Measurements from ENCODE around the gene B3GAT3. TPM values are rescaled to one million over a fixed set of nuclear protein-coding genes. Genes with fewer than 3 reads are reported as not detected.
A peak's percentile ranks its signal among the peaks of the same experiment; 100 is the strongest.
"Not testable (repeated sequence)": the region's sequence is repeated elsewhere in the genome, so short reads cannot be mapped to it uniquely, and the experiment has no call there.

Gene B3GAT3
- total RNA-seq, 1 experiment from 2014 or later = 32.9 TPM

- Histone ChIP-seq H3K9me3 (no peaks in the 10 kb centered on the region), H3K4me3 (peak overlapping the region; percentile 82), H3K27me3 (no peaks in the 10 kb centered on the region), H3K36me3 (peaks cover 72% of the 10 kb centered on the region)
- DNase-seq = no peak
Observed at GRCh38 chr11:62574363-62575071, 47.3 kb downstream of the B3GAT3 start.

GRCh38 chr11:62573592-62574362, 48.0 kb downstream of the B3GAT3 start, which contains the start of gene EEF1G:
Gene EEF1G, minus strand, starts transcription at chr11:62573891. Its CDS starts 49 bp downstream, at chr11:62573842.
- DNase-seq = peak; percentile 99
- Histone ChIP-seq H3K9me3 (no peaks in the 10 kb centered on the region), H3K27me3 (no peaks in the 10 kb centered on the region), H3K36me3 (peaks cover 78% of the 10 kb centered on the region), H3K4me3 (peak within 1 kb of the TSS; percentile 82)

GRCh38 chr11:62573006-62573591, 48.7 kb downstream of the B3GAT3 start:
- peaks cover 82% of the 10 kb centered on the region for H3K36me3 ChIP-seq
- H3K4me3 ChIP-seq = peak overlapping the region; percentile 82
- no peaks in the 10 kb centered on the region for H3K27me3 ChIP-seq
- H3K9me3 ChIP-seq = no peaks in the 10 kb centered on the region
- DNase-seq = no peak

- Histone ChIP-seq H3K36me3 (peaks cover 89% of the 10 kb centered on the region), H3K9me3 (no peaks in the 10 kb centered on the region), H3K27me3 (no peaks in the 10 kb centered on the region), H3K4me3 (peak overlapping the region; percentile 82)
- DNase-seq = no peak
Observed at GRCh38 chr11:62572431-62572830, 49.4 kb downstream of the B3GAT3 start.

- peaks cover 94% of the 10 kb centered on the region for H3K36me3 ChIP-seq
- not testable (repeated sequence) for H3K9me3 ChIP-seq, H3K27me3 ChIP-seq, DNase-seq
- peak overlapping the region; percentile 82 for H3K4me3 ChIP-seq
Observed at GRCh38 chr11:62571493-62571892, 50.3 kb downstream of the B3GAT3 start.

DNA sequence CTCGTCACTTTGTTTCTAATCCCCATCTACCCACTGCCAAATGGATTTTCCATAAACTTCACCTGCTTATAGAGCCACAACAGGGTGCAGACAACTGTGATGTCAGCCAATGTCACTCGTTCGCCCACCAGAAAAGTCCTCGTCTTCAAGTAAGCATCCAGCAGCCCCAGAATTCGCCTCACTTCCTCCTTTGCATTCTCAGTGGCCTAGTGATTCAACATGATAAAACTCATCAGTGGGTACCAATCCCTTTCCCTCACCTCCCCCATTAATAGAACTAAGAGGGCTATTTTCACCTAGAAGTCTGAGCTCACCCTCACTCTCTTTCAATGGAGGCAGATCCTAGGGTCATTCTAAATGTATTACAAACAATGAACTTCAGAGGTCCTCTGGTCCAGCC, 50.9 kb downstream of the B3GAT3 start:
- H3K9me3 ChIP-seq, H3K27me3 ChIP-seq, DNase-seq: not testable (repeated sequence)
- H3K4me3 ChIP-seq = peak overlapping the region; percentile 82; the same call in 1 of the 2 replicates
- H3K36me3 ChIP-seq = peaks cover 94% of the 10 kb centered on the region

- Histone ChIP-seq H3K9me3 (no peaks in the 10 kb centered on the region), H3K36me3 (peaks cover 93% of the 10 kb centered on the region)
- no peak for DNase-seq
Observed at GRCh38 chr11:62569611-62570010, 52.2 kb downstream of the B3GAT3 start.

GRCh38 chr11:62567018-62567633, 54.7 kb downstream of the B3GAT3 start:
- Histone ChIP-seq H3K9me3 (no peaks in the 10 kb centered on the region), H3K4me3 (no peak overlapping the region), H3K36me3 (peaks cover 95% of the 10 kb centered on the region), H3K27me3 (no peaks in the 10 kb centered on the region)
- no peak for DNase-seq

More at GRCh38 chr11:62569611-62570010, 52.2 kb downstream of the B3GAT3 start:
- Histone ChIP-seq H3K27me3 (no peaks in the 10 kb centered on the region), H3K4me3 (no peak overlapping the region)

DNA sequence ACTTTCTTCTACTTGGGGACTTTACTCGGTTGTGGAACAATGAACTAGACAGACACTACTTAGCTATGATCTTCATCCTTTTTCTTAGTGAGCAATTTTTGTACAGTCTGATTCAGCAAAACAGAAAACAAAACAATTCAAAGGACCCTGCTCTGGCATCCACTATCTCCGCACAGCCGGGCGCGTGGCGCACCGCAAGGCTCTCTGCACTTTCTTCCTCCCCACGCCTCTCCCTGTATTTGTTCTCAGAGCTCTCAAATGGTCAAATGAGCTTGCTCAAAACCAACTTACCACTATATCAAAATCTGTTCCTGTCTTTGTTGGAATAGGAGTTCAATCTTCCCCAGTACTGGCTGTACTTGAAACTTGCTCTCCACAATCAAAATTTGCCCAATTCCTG, 55.5 kb downstream of the B3GAT3 start:
- Histone ChIP-seq H3K4me3 (no peak overlapping the region), H3K36me3 (peaks cover 90% of the 10 kb centered on the region), H3K9me3 (no peaks in the 10 kb centered on the region), H3K27me3 (no peaks in the 10 kb centered on the region)
- no peak for DNase-seq

Other genes starting within 250 kb of the B3GAT3 start
- gene SCGB1A1, start 203.0 kb downstream of the B3GAT3 start, total RNA-seq (2014; rRNA removed; shearing (Covaris generic); ENCODE audit: low replicate concordance) = not detected in 2 replicates
- gene AHNAK, start 75.2 kb downstream of the B3GAT3 start, total RNA-seq (2014; rRNA removed; shearing (Covaris generic); ENCODE audit: low replicate concordance) = 110 and 122 TPM in 2 replicates
- gene EEF1G, start 48.1 kb downstream of the B3GAT3 start, total RNA-seq (2014; rRNA removed; shearing (Covaris generic); ENCODE audit: low replicate concordance) = 2,571 and 3,577 TPM in 2 replicates
- 11.1 and 20.3 TPM in 2 replicates for gene TUT1, start 30.5 kb downstream of the B3GAT3 start, total RNA-seq (2014; rRNA removed; shearing (Covaris generic); ENCODE audit: low replicate concordance)
- gene MTA2, start 20.1 kb downstream of the B3GAT3 start, total RNA-seq (2014; rRNA removed; shearing (Covaris generic); ENCODE audit: low replicate concordance) = 84.9 and 117 TPM in 2 replicates
- gene EML3, start 9.2 kb downstream of the B3GAT3 start, total RNA-seq (2014; rRNA removed; shearing (Covaris generic); ENCODE audit: low replicate concordance) = 18.1 and 20.9 TPM in 2 replicates
- gene ROM1, start 8.7 kb downstream of the B3GAT3 start, total RNA-seq (2014; rRNA removed; shearing (Covaris generic); ENCODE audit: low replicate concordance) = 2.5 and 8.5 TPM in 2 replicates
- 496 and 667 TPM in 2 replicates for gene GANAB, start 24.6 kb upstream of the B3GAT3 start, total RNA-seq (2014; rRNA removed; shearing (Covaris generic); ENCODE audit: low replicate concordance)
- gene INTS5, start 31.3 kb upstream of the B3GAT3 start, total RNA-seq (2014; rRNA removed; shearing (Covaris generic); ENCODE audit: low replicate concordance) = 8.0 and 22.8 TPM in 2 replicates
- gene C11orf98, start 43.2 kb upstream of the B3GAT3 start, total RNA-seq (2014; rRNA removed; shearing (Covaris generic); ENCODE audit: low replicate concordance) = 64.8 and 73.5 TPM in 2 replicates
- 10.9 and 14.9 TPM in 2 replicates for gene CSKMT, start 43.3 kb upstream of the B3GAT3 start, total RNA-seq (2014; rRNA removed; shearing (Covaris generic); ENCODE audit: low replicate concordance)
- gene UQCC3, start 49.7 kb upstream of the B3GAT3 start, total RNA-seq (2014; rRNA removed; shearing (Covaris generic); ENCODE audit: low replicate concordance) = 16.4 and 22.2 TPM in 2 replicates
- 4.7 and 9.8 TPM in 2 replicates for gene LBHD1, start 50.3 kb upstream of the B3GAT3 start, total RNA-seq (2014; rRNA removed; shearing (Covaris generic); ENCODE audit: low replicate concordance)
- 85.5 and 147 TPM in 2 replicates for gene UBXN1, start 57.1 kb upstream of the B3GAT3 start, total RNA-seq (2014; rRNA removed; shearing (Covaris generic); ENCODE audit: low replicate concordance)
- gene LRRN4CL, start 67.5 kb upstream of the B3GAT3 start, total RNA-seq (2014; rRNA removed; shearing (Covaris generic); ENCODE audit: low replicate concordance) = 1.4 and 2.3 TPM in 2 replicates
- gene BSCL2, start 85.4 kb upstream of the B3GAT3 start, total RNA-seq (2014; rRNA removed; shearing (Covaris generic); ENCODE audit: low replicate concordance) = 57.4 and 185 TPM in 2 replicates
- not detected in 2 replicates for gene GNG3, start 85.7 kb upstream of the B3GAT3 start, total RNA-seq (2014; rRNA removed; shearing (Covaris generic); ENCODE audit: low replicate concordance)
- 2.1 and 4.5 TPM in 2 replicates for gene HNRNPUL2, start 105.5 kb upstream of the B3GAT3 start, total RNA-seq (2014; rRNA removed; shearing (Covaris generic); ENCODE audit: low replicate concordance)
- 31.8 and 42.3 TPM in 2 replicates for gene TTC9C, start 106.5 kb upstream of the B3GAT3 start, total RNA-seq (2014; rRNA removed; shearing (Covaris generic); ENCODE audit: low replicate concordance)
- 8.5 and 19.1 TPM in 2 replicates for gene ZBTB3, start 132.2 kb upstream of the B3GAT3 start, total RNA-seq (2014; rRNA removed; shearing (Covaris generic); ENCODE audit: low replicate concordance)
- 77.9 and 85.4 TPM in 2 replicates for gene POLR2G, start 139.6 kb upstream of the B3GAT3 start, total RNA-seq (2014; rRNA removed; shearing (Covaris generic); ENCODE audit: low replicate concordance)
- gene TAF6L, start 149.4 kb upstream of the B3GAT3 start, total RNA-seq (2014; rRNA removed; shearing (Covaris generic); ENCODE audit: low replicate concordance) = 22.9 and 28.7 TPM in 2 replicates
- 27.5 and 46.6 TPM in 2 replicates for gene TMEM179B, start 165.4 kb upstream of the B3GAT3 start, total RNA-seq (2014; rRNA removed; shearing (Covaris generic); ENCODE audit: low replicate concordance)
- 13.8 and 32.0 TPM in 2 replicates for gene TMEM223, start 170.0 kb upstream of the B3GAT3 start, total RNA-seq (2014; rRNA removed; shearing (Covaris generic); ENCODE audit: low replicate concordance)
- gene NXF1, start 183.5 kb upstream of the B3GAT3 start, total RNA-seq (2014; rRNA removed; shearing (Covaris generic); ENCODE audit: low replicate concordance) = 5.4 and 15.6 TPM in 2 replicates
- gene STX5, start 210.1 kb upstream of the B3GAT3 start, total RNA-seq (2014; rRNA removed; shearing (Covaris generic); ENCODE audit: low replicate concordance) = 28.0 and 42.3 TPM in 2 replicates
- not detected in 2 replicates for gene TEX54, start 210.9 kb upstream of the B3GAT3 start, total RNA-seq (2014; rRNA removed; shearing (Covaris generic); ENCODE audit: low replicate concordance)
- gene WDR74, start 217.6 kb upstream of the B3GAT3 start, total RNA-seq (2014; rRNA removed; shearing (Covaris generic); ENCODE audit: low replicate concordance) = 135 and 139 TPM in 2 replicates